ENCODE data around the gene ACBD6.

Gene ACBD6

DNA sequence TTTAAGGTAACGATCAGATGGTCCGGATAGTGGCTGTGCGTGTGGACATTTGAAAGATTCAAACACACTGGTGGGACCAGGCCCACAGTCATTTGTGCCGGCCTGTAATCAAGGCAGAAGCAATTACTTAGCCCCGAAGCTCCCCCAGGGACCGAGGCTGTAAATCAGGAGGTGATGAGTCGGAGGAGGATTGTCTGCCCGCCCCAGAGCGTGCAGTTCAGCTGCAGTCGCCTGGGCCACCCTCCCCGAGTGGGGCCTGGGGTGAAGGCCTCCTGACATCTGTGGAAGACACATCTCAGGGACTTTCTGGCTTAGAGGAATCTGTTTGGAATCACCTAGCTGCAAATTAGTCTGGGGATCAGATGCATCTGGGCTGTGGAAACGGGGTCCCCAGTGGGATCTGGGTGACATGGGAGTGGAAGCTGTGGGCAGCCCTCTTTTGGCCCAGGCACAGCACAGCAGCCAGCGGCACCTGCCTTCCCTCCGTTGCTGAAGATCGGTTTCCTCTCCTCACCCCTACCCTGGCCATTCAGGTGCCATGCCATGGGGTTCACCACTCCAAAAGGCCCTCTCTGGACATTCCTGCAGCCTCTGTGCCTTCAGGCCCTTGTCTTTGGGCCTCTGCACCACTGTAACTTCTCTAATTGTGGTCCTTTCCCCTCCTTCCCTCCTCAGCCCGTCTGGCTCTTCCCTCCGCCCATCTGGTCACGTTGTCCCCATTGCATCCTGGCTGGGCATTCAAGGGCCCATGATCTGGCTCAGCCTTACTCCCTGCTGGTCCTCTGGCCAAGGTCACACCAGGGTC lies 246.6 kb downstream of the ACBD6 start:
- no peak for DNase-seq (ENCODE audit: low read depth)

DNA sequence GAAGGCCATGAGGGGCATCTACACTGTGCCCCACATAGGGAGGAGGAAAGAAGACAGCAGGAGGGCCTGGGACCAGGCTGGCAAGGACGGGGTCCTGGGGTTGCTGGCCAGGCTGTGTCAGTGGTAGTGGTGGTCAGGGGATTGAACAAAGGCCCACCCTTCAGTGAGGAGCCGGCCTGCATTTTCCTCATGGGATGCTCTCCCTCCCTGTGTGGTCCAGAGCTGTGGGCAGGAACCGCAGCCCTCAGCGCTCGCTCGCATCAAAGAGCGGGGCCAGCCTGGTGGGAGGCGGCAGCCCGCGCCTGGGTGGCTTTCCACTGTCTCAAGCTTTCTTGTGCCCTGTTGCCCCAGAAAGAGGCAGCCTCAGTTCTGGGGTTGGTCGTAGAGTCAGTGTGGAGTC lies 247.5 kb downstream of the ACBD6 start:
- DNase-seq (ENCODE audit: low read depth), result no peak

DNA sequence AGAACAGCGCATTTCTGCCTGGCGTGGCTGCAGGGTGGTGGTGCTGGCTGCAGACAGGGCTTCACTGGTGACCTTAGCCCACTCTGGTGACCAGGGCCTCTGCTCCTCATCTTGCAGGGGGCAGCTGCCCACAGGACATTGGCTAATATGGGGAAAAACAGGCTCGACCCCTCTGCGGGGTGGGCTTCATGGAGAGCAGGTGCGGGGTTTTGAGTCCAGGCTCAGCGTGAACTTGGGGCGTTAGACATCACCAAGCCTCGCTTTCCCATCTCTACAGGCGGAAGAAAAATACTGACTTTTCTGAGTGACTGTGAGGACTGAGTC lies 247.9 kb downstream of the ACBD6 start:
- DNase-seq (ENCODE audit: low read depth), result no peak

DNA sequence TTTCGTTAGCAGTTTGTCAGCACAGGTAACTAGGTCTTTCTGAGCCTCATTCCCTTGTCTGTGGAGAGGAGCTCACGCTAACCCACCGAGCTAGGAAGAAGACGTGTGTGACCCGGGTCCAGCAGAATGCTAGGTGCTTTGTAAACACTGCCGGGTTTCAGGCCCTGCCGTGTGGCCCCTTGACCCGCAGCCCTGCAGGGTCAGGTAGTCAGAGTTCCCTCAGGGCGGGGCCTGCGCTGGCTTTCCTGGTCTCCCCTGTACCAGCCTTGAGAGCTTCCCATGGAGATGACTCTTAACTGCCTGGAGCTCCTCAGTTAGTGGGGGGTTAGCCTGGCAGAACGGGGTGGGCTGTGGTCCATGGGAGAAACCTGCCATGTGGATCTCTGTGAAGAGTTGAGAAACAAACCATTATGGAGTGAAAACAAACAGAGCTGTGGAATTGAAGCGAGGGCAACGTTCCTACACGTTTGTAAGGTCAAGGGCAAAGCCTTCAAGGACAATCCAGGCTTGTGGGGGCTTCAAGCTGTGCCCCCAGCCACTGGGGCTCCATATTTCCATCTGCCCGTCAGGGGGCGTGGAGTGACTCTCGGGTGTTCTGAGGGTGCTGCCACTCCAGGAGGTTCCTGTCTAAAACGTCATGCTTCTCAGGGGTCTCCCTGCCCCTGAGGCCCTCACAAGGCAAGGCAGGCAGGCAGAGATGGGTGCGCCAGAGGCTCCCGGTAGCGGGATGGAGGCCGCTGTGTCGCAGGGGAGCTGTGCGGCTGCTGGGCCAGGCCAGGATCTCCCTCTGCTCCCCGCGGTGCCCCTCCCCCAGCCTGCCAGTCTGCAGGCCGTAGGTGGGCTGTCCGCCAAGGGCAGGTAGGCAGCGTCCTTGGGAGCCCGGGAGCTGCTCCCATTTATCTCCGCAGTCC lies 248.5 kb downstream of the ACBD6 start:
- no peak for DNase-seq (ENCODE audit: low read depth)

DNA sequence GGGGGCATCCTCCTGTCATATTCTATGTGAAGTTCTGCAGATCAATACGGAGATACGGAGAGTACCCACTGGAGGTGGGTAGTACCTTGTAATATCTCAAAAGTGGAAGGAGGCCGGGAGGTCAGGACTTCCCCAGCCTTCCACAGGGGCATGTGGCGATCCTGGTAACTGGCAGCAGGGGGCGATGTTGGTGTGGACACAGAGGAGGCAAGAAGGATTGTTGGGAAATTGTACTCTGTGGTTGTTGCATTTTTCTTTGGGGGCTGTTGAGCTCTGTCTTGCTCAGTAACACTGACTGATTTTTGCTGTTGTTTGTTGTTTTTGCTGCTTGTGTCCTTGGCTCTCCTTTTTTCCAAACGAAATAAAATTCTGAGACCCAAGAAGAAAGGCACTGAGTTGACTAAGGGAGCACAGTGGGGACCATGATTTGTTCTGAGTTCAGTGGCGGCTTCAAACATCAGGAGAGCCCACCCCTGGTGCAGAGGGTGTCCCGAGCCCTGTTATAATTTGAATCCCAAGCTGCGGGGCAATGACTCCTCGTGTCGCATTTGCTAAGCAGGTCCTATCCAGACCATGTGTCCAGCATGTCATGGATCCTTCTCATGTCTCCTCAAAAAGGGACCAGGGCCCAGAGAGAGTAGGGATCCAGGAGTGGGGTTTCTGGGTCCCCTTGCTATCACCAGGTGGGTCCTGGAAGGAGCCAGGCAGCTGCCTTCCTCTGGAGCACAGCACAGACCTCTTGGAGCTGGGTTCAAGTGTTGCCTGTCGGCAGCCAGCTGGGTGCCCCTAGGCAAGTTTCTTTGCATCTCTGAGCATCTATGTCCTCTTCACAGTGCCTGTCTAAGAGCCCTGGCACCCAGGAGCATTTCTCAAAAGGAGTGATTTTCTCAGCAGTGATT lies 249.5 kb downstream of the ACBD6 start:
- DNase-seq (ENCODE audit: low read depth), result peak; percentile 33

DNA sequence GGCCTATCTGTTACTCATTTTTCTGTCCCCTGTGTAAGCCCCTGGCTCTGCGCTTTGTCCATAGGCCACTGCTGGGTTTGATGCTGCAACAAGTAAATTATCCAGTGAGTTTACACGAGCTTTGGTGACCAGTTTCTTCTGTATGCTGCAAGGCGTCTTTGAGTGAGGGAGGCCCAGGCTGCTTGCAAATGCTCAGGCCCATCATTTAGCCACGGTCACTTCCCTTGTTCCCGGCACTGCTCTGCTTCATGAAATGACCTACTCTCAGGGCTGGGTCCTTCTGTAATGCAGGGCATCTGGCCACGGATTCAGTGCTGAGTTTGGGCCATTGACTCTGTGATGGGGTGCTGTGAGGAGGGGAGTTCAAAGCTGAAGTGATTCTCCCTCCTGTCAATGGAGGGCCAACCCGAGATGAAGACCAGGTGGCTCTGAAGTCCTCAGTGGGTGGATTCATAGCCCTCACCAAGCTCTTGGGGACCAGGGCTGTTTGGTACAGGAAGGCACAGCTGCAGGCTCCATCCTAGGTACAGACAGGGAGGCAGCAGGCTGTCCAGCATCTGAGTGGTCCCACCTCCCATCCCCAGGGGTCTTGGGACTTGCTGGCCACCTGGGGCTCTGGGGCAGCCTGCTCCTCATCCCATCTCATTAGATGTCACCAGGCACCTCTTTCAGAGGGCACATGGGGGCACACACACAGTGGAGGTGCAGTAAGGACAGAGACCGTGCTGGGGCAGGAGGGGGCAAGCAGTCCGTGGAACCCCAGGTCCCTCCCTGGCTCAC lies 250.7 kb downstream of the ACBD6 start:
- DNase-seq (ENCODE audit: low read depth), result no peak

DNA sequence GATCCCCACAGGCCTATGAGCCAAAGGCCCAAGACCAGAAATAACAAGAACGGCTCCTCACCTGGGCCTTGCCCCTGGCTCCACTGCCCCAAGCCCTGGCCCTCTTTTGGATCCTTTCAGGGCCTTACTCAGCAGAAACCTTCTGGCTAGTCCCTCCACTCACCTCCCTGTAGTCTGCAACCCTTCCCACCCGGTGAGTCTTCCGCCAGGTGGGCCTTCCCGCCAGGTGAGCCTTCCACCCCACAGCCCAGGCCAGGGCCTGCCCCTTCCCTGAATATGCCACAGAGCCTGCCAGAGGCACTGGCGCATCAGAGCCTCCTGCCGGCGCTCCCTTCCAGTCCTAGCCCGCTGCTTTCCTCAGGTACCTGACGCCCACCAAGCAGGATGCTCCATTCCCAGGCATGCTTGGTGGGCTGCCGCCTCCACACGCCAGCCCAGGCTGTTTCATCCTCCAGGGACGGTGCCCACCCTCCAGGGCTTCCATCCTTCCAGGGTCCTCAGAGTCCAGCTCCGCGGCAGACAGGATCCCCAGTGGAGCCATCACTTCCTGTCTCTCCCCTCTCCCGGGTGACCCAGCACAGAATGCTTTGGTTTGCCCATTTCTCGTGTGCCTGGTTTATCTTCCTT lies 251.4 kb downstream of the ACBD6 start:
- DNase-seq (ENCODE audit: low read depth), result no peak

DNA sequence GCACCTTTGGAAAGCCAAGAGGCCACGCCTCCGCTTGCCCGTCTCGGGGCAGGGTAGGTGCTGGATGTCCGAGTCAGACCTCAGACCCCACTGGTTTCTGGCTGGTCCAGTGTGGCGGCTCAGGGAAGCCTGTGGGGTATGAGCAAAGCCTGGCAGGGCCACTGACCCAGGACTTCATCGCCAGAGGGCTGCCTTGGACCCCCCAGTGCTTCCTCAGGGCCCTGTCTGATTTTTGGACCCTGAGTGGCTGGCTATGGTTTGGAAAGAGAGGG lies 251.9 kb downstream of the ACBD6 start:
- no peak for DNase-seq (ENCODE audit: low read depth)

DNA sequence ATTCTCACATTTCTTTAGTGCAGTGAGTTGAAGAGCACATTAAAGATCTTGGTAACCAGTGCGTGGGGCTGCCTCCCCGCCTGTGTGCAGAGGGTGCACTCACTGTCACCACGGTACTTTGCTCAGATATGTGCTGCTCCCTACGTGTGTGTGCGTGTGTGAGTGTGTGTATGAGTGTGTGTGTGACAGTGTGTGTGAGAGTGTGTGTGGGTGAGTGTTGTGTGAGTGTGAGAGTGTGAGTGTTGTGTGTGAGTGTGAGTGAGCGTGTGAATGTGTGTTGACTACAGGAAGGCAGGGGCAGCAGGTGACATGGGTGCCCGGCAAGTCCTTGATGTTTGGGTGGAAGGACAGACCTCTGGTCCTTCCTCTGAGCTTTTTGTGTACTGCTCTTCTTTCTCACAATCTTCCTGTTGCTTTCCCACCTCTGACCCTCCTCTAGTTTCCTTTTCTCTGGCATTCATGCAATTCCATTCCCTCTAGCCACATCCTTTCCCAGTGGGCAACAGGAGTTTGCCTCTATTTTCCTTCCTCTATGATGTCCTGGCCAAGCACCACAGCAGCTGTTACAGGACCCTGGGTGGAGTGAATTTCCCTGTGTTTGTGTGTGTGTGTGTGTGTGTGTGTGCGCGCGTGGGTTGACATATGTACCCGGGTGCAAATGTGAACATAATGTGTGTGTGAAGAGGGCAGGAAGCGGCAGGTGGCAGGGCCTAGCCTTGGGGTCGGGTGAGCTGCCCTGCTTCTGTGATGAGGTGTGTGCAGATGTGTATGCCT lies 252.5 kb downstream of the ACBD6 start:
- no peak for DNase-seq (ENCODE audit: low read depth)

DNA sequence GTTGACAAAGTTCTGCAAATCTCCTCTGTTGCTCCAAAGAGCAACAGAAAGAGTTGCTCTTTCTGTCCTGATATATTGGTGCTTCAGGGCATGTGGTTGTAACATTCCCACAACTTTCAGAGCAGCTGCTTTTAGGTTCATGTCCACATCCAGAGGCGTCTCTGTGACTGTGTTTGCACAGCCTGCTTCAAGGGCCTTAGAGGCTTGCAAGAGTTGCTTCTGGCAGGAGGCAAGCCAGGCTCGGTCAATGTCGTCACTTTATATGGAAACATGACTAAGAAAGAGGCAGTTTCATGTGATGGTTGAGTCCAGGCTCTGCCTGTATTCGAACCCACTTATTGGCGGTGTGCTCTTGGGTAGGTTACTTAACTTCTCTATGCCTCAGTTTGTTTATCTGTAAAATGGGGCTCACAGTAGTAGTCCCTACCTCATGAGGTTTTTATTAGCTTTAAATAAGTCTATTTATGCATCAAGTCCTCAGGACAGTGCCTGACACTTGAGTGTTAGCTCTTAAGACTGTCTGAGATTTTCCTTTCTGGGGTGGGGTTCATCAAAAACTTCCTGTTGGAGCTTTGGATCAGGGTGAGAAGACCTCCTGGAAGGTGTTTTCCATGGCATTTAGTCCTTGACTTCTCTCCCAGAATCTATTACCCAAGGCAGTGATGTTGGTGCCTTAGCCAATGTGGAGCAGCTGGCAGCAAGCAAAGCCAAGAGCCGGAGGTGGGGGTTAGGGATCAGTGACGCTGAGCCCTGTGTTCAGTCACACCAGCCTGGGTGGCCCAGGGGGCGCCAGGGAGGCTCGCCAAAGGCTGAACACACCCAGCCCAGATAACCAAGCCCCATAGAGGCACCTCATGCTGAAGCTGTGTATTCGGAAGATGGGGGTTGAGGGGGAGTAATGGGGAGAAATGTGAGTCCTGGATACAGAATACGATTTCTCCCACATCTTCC lies 253.4 kb downstream of the ACBD6 start:
- no peak for DNase-seq (ENCODE audit: low read depth)

DNA sequence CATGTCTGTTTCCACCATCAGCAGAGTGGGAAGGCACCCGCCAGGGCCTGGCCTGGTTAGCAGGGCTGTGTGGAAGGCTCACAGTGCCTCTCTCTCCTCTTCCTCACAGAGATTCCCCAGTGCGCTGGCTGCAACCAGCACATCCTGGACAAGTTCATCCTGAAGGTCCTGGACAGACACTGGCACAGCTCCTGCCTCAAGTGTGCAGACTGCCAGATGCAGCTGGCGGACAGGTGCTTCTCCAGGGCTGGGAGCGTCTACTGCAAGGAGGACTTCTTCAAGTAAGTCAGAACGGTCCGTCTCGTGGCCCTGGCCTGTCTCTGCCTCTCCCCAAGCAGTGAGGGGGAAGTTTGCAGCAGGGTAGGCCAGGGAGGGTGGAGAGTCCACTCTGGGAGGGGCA lies 254.2 kb downstream of the ACBD6 start:
- DNase-seq (ENCODE audit: low read depth), result no peak

DNA sequence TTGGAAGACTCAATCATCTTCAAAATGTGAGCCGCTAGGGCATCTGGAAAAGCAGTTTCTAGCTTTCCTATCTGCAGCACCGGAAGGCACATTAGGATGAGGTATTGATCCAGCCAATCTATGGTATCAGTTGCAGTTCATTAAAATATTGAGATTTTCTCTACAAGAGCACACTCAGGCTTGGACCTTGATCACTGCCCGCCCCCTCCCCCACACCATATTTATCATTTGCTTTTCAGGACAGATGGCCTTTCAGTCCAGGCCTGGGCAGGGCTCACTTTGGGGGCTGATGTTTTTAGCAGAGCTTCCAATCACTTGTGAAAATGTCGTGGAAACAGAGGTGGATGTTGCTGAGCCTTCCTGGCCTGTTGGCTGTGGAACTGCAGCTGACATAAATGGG lies 254.8 kb downstream of the ACBD6 start:
- no peak for DNase-seq (ENCODE audit: low read depth)

DNA sequence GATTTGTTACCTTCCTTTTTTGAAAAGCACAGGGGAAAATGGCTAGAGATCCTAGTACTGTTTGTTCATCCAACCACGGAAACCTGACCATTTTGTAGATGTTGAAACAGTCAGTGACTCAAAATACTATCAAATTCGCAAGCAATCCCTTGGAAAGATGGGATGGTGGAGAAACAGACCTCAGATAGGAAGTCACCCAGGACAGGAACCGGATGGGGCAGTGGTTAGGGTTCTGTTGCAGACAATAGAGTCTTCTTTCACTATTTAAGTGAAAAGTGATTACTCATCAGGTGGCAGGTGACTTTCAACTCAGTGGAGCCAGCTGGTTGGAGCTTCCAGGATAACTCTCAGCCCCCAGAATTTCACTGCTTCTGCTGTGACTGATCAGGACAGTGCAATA lies 255.3 kb downstream of the ACBD6 start:
- no peak for DNase-seq (ENCODE audit: low read depth)

DNA sequence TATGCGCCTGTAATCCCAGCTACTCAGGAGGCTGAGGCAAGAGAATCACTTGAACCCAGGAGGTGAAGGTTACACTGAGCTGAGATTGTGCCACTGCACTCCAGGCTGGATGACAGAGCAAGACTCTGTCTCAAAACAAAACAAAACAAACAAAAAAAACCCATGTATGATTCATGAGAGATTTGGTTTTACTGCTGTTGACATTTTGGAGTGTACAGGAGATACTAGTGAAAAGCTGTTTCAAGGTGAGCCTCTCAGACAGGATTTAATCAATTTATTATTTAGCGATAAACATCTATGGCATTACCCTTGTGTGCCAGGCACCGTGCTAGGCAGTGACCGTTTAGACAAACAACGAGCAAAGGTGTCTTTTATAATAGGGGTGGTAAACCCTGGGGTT lies 255.8 kb downstream of the ACBD6 start:
- no peak for DNase-seq (ENCODE audit: low read depth)

DNA sequence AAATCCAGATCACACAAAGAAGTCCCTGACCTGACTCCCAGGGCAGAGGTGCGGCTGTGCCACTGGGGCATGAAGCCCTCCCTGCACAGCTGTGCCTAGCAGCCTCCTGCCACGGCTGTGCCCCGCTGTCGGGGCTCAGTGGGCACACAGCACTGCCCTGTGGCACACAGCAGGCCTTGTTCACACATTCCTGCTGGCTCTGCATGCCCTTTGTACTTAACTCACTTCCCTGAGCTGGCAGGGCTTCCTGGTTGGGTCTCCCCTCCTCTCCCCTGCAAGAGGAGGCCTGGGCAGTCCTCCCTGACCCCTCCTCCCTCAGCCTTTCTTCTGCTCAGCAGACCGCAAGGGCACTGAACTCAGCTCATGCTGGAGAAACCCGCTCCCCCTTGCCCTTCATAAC lies 257.5 kb downstream of the ACBD6 start:
- DNase-seq (ENCODE audit: low read depth), result no peak

DNA sequence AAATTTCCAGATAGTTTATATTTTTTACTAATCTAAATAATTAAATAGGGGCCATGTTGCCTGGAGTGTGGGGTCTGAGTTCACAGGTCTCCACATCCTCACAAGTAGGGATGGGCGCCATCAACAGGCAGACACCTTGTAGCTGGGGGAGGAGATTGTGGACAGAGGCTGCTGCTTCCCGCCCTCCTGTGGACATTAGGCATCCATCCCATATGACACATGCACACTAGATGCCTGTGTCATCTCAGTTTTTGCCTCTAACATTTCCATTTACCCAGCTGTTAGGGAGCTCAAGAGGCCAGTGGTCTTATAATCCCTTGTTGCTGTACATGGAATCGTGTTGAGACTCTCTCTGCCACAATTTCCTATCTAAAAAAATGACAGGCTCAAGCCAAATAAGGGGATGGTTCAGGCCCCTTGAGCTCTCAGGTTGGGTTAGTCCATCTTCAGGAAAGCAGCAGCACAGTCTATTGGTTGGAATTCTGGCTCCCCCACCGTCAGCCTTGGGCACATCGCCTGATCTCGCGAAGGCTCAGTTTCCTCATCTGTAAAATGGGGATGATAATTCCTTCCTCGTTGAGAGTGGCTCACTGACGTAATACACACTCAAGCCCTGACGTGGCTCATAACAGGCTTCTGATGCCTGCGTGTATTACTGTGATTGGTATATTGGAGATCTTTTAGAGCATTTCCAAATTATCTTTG lies 258.7 kb downstream of the ACBD6 start:
- no peak for DNase-seq (ENCODE audit: low read depth)

DNA sequence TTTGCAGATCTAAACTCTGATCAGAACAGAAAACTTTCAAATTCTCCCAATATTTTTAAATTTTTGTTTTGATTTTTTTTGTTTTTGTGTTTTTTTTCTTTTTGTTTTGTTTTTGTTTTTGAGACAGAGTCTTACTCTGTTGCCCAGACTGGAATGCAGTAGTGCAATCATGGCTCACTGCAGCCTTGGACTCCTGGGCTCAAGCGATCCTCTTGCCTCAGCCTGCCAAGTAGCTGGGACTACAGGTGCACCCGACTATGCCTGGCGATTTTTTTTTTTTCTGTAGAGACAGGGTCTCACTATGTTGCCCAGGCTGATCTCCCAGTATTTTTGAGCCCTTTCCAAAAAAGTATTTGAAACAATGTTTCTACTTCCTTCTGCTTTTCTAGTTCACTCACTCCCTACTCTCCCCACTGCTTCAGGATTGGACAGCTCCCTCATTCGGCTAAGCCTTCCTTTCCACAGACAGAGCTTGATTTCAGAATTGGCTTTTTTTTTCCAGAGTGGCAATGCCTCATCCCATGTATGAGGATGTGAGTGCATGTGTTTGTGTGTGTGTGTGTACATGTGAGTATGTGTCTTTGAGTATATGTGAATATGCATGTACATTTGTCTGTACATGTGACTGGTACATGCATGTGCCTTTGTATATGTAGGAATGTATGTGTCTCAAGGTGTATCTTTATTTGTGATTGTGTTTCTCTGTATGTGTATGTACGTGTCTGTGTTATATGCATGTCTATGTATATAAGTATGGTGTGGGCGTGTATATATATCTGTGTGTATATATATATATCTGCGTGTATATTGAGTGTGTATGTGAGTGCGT lies 260.4 kb downstream of the ACBD6 start:
- DNase-seq (ENCODE audit: low read depth), result no peak
